ENCODE data around the gene CDC27.

GRCh38 chr17:47184681-47185080, 4.4 kb downstream of the CDC27 start:
- TF ChIP-seq POLR2AphosphoS5 (IDR thresholded peaks at IDR 0.05; ENCODE audit: low read depth) = no peak
- no peak for TF ChIP-seq CTCF (IDR thresholded peaks at IDR 0.05; ENCODE audit: insufficient read depth, low read length)
- TF ChIP-seq SPI1 (IDR thresholded peaks at IDR 0.05; ENCODE audit: borderline replicate concordance, low read depth) = no peak
- TF ChIP-seq GABPA (IDR thresholded peaks at IDR 0.05; ENCODE audit: low read depth) = no peak
- TF ChIP-seq REST (IDR thresholded peaks at IDR 0.05; ENCODE audit: insufficient replicate concordance, low read depth) = no peak
